ENCODE data around the gene P4HA1.

The P4HA1 gene

DNA sequence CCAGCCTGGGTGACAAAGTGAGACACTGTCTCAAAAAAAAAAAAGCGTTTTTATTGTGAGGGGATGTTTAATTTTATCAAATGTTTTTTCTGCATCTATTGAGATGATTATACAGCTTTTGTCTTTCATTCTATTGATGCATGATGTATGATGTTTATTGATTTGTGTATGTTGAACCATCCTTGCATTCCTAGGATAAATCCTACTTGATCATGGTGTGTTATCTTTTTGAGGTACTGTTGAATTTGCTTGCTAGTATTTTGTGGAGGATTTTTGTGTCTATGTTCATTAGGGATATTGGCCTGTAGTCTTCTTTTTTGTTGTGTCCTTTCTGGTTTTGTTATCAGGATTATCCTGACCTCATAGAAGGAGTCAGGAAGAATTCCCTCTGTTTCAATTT is 119.8 kb downstream of the P4HA1 start:
- DNase-seq, result no peak

Data from activated gamma-delta T cell (primary cell).